ENCODE measurements around the gene GLG1. TPM values are rescaled to one million over a fixed set of nuclear protein-coding genes. Genes with fewer than 3 reads are reported as not detected.

GLG1 gene
- total RNA-seq, 1 donor from 2014 or later: 110 TPM

GRCh38 chr16:74617206-74617788 lies 10.4 kb upstream of the GLG1 start:
- no peak for DNase-seq (ENCODE audit: low spot score)
- intact Hi-C loops (cut with DNase I): loop anchor here (10.0 kb wide), 1 partner anchor 142 kb away; no protein-coding TSS in a partner anchor

- intact Hi-C loops (cut with DNase I): loop anchor here (10.0 kb wide), 1 partner anchor 137 kb away; no protein-coding TSS in a partner anchor
- no peak for DNase-seq (ENCODE audit: low spot score)
Observed at GRCh38 chr16:74611721-74612120, 4.8 kb upstream of the GLG1 start.

GRCh38 chr16:74608944-74609343 lies 2.0 kb upstream of the GLG1 start:
- no peak for DNase-seq (ENCODE audit: low spot score)
- intact Hi-C loops (cut with DNase I): loop anchor here (5.0 kb wide), 2 partner anchors 107 to 312 kb away; partner anchors contain the start of gene PSMD7

GRCh38 chr16:74608381-74608780 lies 1.5 kb upstream of the GLG1 start:
- intact Hi-C loops (cut with DNase I): loop anchor here (5.0 kb wide), 2 partner anchors 106 to 311 kb away; partner anchors contain the start of gene PSMD7
- no peak for DNase-seq (ENCODE audit: low spot score)

GRCh38 chr16:74607962-74608356 lies 1.0 kb upstream of the GLG1 start:
- DNase-seq (ENCODE audit: low spot score): no peak
- intact Hi-C loops (cut with DNase I): loop anchor here (5.0 kb wide), 2 partner anchors 106 to 311 kb away; partner anchors contain the start of gene PSMD7

GRCh38 chr16:74607310-74607961 lies 522 bp upstream of the GLG1 start:
- no peak for DNase-seq (ENCODE audit: low spot score)
- intact Hi-C loops (cut with DNase I): loop anchor here (5.0 kb wide), 2 partner anchors 105 to 310 kb away; partner anchors contain the start of gene PSMD7

GRCh38 chr16:74605746-74606520 lies 981 bp downstream of the GLG1 start:
- intact Hi-C loops (cut with DNase I): loop anchor here (5.0 kb wide), 2 partner anchors 104 to 309 kb away; partner anchors contain the start of gene PSMD7

GRCh38 chr16:74605332-74605731 lies 1.6 kb downstream of the GLG1 start:
- DNase-seq (ENCODE audit: low spot score): no peak
- intact Hi-C loops (cut with DNase I): loop anchor here (5.0 kb wide), 2 partner anchors 103 to 308 kb away; partner anchors contain the start of gene PSMD7

More at GRCh38 chr16:74605746-74606520, 981 bp downstream of the GLG1 start:
- DNase-seq (ENCODE audit: low spot score): no peak

GRCh38 chr16:74603848-74604247 lies 3.1 kb downstream of the GLG1 start:
- DNase-seq (ENCODE audit: low spot score): no peak
- intact Hi-C loops (cut with DNase I): no loop called here

- no peak for DNase-seq (ENCODE audit: low spot score)
- intact Hi-C loops (cut with DNase I): no loop called here
Observed at GRCh38 chr16:74601126-74601871, 5.6 kb downstream of the GLG1 start.

GRCh38 chr16:74596586-74596985 lies 10.3 kb downstream of the GLG1 start:
- intact Hi-C loops (cut with DNase I): no loop called here
- no peak for DNase-seq (ENCODE audit: low spot score)

GRCh38 chr16:74592847-74593246 lies 14.1 kb downstream of the GLG1 start:
- intact Hi-C loops (cut with DNase I): no loop called here
- DNase-seq (ENCODE audit: low spot score): no peak

- DNase-seq (ENCODE audit: low spot score): no peak
- intact Hi-C loops (cut with DNase I): no loop called here
Observed at GRCh38 chr16:74591876-74592650, 14.9 kb downstream of the GLG1 start.

- DNase-seq (ENCODE audit: low spot score): no peak
Observed at GRCh38 chr16:74586948-74587347, 20.0 kb downstream of the GLG1 start.

GRCh38 chr16:74585846-74586443 lies 21.0 kb downstream of the GLG1 start:
- intact Hi-C loops (cut with DNase I): no loop called here
- no peak for DNase-seq (ENCODE audit: low spot score)

More at GRCh38 chr16:74586948-74587347, 20.0 kb downstream of the GLG1 start:
- intact Hi-C loops (cut with DNase I): no loop called here

- intact Hi-C loops (cut with DNase I): no loop called here
- no peak for DNase-seq (ENCODE audit: low spot score)
Observed at GRCh38 chr16:74583926-74584666, 22.8 kb downstream of the GLG1 start.

GRCh38 chr16:74582970-74583369 lies 23.9 kb downstream of the GLG1 start:
- intact Hi-C loops (cut with DNase I): no loop called here
- no peak for DNase-seq (ENCODE audit: low spot score)

- DNase-seq (ENCODE audit: low spot score): no peak
- intact Hi-C loops (cut with DNase I): no loop called here
Observed at GRCh38 chr16:74580833-74581232, 26.1 kb downstream of the GLG1 start.
